GM12878 (cell line): Measurements from ENCODE around the gene NAA60. TPM values are rescaled to one million over a fixed set of nuclear protein-coding genes. Genes with fewer than 3 reads are reported as not detected.
"Not testable (repeated sequence)": the region's sequence is repeated elsewhere in the genome, so short reads cannot be mapped to it uniquely, and the experiment has no call there.

ENCODE experiments used
- ATAC-seq: fragments of 200-7000 bp; cut with Tn5 transposase; 3 replicates; pipeline ENCODE4 v1.9.1; 2020; ENCODE audit warnings: mild to moderate bottlenecking, moderate library complexity
- BruUV-seq: library from RNA; stranded (reverse); fragments of 400-500 nt; replicated peaks from 2 replicates; lab custom pipeline; 2021; lab: Mats Ljungman, UMichigan
- CTCF ChIA-PET: fragments of 300-600 bp; sonication (Branson Sonifier 250); formaldehyde crosslinking; extraction: SDS; loops from one replicate; lab custom pipeline; 2021; ENCODE audit warnings: inconsistent platforms; lab: Yijun Ruan, JAX
- POLR2A ChIA-PET: fragments of 350-600 bp; formaldehyde crosslinking; extraction: SDS; loops from one replicate; lab custom pipeline; 2021; ENCODE audit warnings: inconsistent platforms; lab: Charles Lee
- RAD21 ChIA-PET: fragments of 300-600 bp; sonication (Branson Sonifier 250); formaldehyde crosslinking; loops from one replicate; lab custom pipeline; 2023; ENCODE audit warnings: antibody characterized with exemption; ENCODE audit not compliant: unreplicated experiment; lab: Charles Lee
- SMC1A ChIA-PET: fragments of 300-600 bp; sonication (Branson Sonifier 250); formaldehyde crosslinking; loops from one replicate; lab custom pipeline; 2023; ENCODE audit not compliant: unreplicated experiment, uncharacterized antibody; lab: Charles Lee
- DNase-seq: peaks from one replicate; pipeline ENCODE4 v3.0.0-alpha.2; 2011; ENCODE audit warnings: low read depth, low spot score
- FAIRE-seq: peaks from 3 replicates; lab custom pipeline; 2011; peaks lifted over from hg19 to GRCh38; lab: Jason Lieb, UNC
- H2AFZ ChIP-seq: 2 replicates; pipeline ENCODE4 v1.6.0; 2011; ENCODE audit warnings: low read depth, low read length, control low read depth; ENCODE audit not compliant: control insufficient read depth
- H3K27ac ChIP-seq: 2 replicates; pipeline ENCODE4 v1.5.1; 2011; ENCODE audit warnings: control low read depth; ENCODE audit not compliant: control insufficient read depth, insufficient read depth
- H3K27me3 ChIP-seq, 2 experiments: replicated peaks in 1 of 2; 2 replicates each; pipeline versions ENCODE4 v1.6.0 to v1.6.1; 2011; ENCODE audit warnings: low read length in 1 of 2; ENCODE audit not compliant: control insufficient read depth in 2 of 2, insufficient read depth in 2 of 2
- H3K36me3 ChIP-seq, 2 experiments: 2 replicates each; pipeline ENCODE4 v1.5.1; 2011; ENCODE audit warnings: low read length in 1 of 2; ENCODE audit not compliant: control insufficient read depth in 2 of 2, insufficient read depth in 2 of 2
- H3K4me1 ChIP-seq: 2 replicates; pipeline ENCODE4 v1.6.1; 2011; ENCODE audit warnings: mild to moderate bottlenecking, low read length, moderate library complexity, mixed read lengths; ENCODE audit not compliant: control insufficient read depth, insufficient read depth
- H3K4me2 ChIP-seq: 2 replicates; pipeline ENCODE4 v1.6.0; 2011; ENCODE audit warnings: control low read depth; ENCODE audit not compliant: control insufficient read depth, insufficient read depth
- H3K4me3 ChIP-seq: fragments of 200-600 bp; sonication (generic); 2 replicates; pipeline ENCODE4 v1.5.1; 2016
- H3K79me2 ChIP-seq: 2 replicates; pipeline ENCODE4 v1.6.0; 2011; ENCODE audit warnings: low read length; ENCODE audit not compliant: control insufficient read depth, insufficient read depth
- H3K9ac ChIP-seq: 2 replicates; pipeline ENCODE4 v1.8.0; 2011; ENCODE audit warnings: low read length, control low read depth, mixed read lengths; ENCODE audit not compliant: control insufficient read depth, insufficient read depth
- H3K9me3 ChIP-seq: replicated peaks from 3 replicates; pipeline ENCODE4 v1.5.1; 2011; ENCODE audit warnings: mild to moderate bottlenecking, low read length; ENCODE audit not compliant: control insufficient read depth, insufficient read depth
- H4K20me1 ChIP-seq: 2 replicates; pipeline ENCODE4 v1.6.0; 2011; ENCODE audit not compliant: control insufficient read depth, insufficient read depth
- CEBPZ ChIP-seq: fragments of 150-350 bp; IDR thresholded peaks from 2 replicates; pipeline ENCODE4 v1.6.1; 2016; ENCODE audit warnings: low read depth, low read length
- NFYA ChIP-seq: IDR thresholded peaks from 2 replicates; pipeline ENCODE4 v1.6.1; 2011; ENCODE audit warnings: low read depth, mild to moderate bottlenecking, low read length, improper control_type of control experiment, borderline replicate concordance
- RBBP5 ChIP-seq: fragments of 200-600 bp; sonication (generic); conservative IDR thresholded peaks from 2 replicates; pipeline ENCODE4 v1.6.1; 2016
- YBX1 ChIP-seq: fragments of 450-650 bp; IDR thresholded peaks from 2 replicates; pipeline ENCODE4 v1.6.1; 2016; ENCODE audit warnings: antibody characterized with exemption
- WGBS: methylation state at CpG from one replicate; pipeline ENCODE4 v1.1.6; 2016; ENCODE audit warnings: low lambda C conversion rate; ENCODE audit not compliant: insufficient replicate concordance, insufficient coverage; ENCODE audit errors: missing lambda C conversion rate; 5-methylcytosine and 5-hydroxymethylcytosine counted together
- in situ Hi-C: fragments of 300-500 bp; cut with MboI; formaldehyde crosslinking; loops from 9 replicates; pipeline ENCODE4 v1.14.3; 2018; ENCODE audit warnings: mixed read lengths
- intact Hi-C: fragments of 100-400 bp; cut with micrococcal nuclease; formaldehyde crosslinking; loops from one replicate; pipeline ENCODE4 v1.14.2; 2022; ENCODE audit not compliant: unreplicated experiment
- polyA plus RNA-seq, 11 experiments: library from polyadenylated mRNA; depleted of rRNA in 4 of 11; unstranded in 6 of 11; stranded (reverse) in 5 of 11; fragments of >200 nt; fragmentation: Nextera tagmentation in 4 of 11; fragmentation: Illumina TruSeq in 1 of 11; extraction: Ambion mirVana in 4 of 11; extraction: Trizol in 1 of 11; gene quantifications; 1 replicate in 1 of 11; 2 replicates in 10 of 11; pipeline versions ENCODE4 v1.2.1 to v1.2.3, GENCODE V29; 2011 to 2016; ENCODE audit warnings: inconsistent platforms in 2 of 11, missing spikeins in 2 of 11, low read depth in 1 of 11
- total RNA-seq, 4 experiments: library from RNA; depleted of rRNA in 3 of 4; stranded (reverse); fragments of >200 nt in 3 of 4; fragmentation: Illumina TruSeq in 1 of 4; extraction: Trizol in 1 of 4; gene quantifications; 2 replicates each; pipeline versions ENCODE4 v1.2.1 to v1.2.3, GENCODE V29; 2013 to 2021

The NAA60 gene
- total and polyA plus RNA-seq, 10 of the 15 experiments (the other 5 are each of a cell fraction or from before 2014, with no cell fraction given), result 6.2 to 43.1 (median 34.6) TPM

- TF ChIP-seq CEBPZ, result no peak
- no peak for TF ChIP-seq RBBP5
- no peak for TF ChIP-seq YBX1
- no peak for TF ChIP-seq NFYA
- TF ChIP-seq, all 136 proteins: peak for 0
Measured at GRCh38 chr16:3474136-3474779, 30.8 kb downstream of the NAA60 start (continued).

- H3K27ac ChIP-seq, intact Hi-C loops, H3K4me2 ChIP-seq, H3K4me1 ChIP-seq, H3K36me3 ChIP-seq, RAD21 ChIA-PET, H4K20me1 ChIP-seq, CTCF ChIA-PET, FAIRE-seq, DNase-seq, H3K4me3 ChIP-seq, H2AFZ ChIP-seq, POLR2A ChIA-PET, H3K9ac ChIP-seq, SMC1A ChIA-PET, ATAC-seq, H3K27me3 ChIP-seq, BruUV-seq, in situ Hi-C loops: not testable (repeated sequence)
- 93% methylated on average over 6 of the region's 7 CpGs for WGBS
- Histone ChIP-seq H3K9me3 (peaks cover 13% of the 10 kb centered on the region), H3K79me2 (peaks cover 13% of the 10 kb centered on the region)
Measured at GRCh38 chr16:3474870-3475269, 31.4 kb downstream of the NAA60 start.
